HL-60 (cell line): ENCODE data around the gene PPP1R8.

Experiments
- CTCF ChIP-seq: IDR thresholded peaks from one replicate; pipeline ENCODE4 v1.5.1; 2011; ENCODE audit warnings: low read length, control low read depth, inconsistent platforms; ENCODE audit not compliant: insufficient read depth
- POLR2AphosphoS5 ChIP-seq: IDR thresholded peaks from 2 replicates; pipeline ENCODE4 v1.6.1; 2012; ENCODE audit warnings: low read depth
- SPI1 ChIP-seq: IDR thresholded peaks from 2 replicates; pipeline ENCODE4 v1.6.1; 2012; ENCODE audit warnings: low read depth, mild to moderate bottlenecking, borderline replicate concordance
- TF ChIP-seq, protein P1 (sequence below): IDR thresholded peaks from 2 replicates; pipeline ENCODE4 v1.6.1; 2012; ENCODE audit warnings: low read depth; ENCODE audit not compliant: insufficient replicate concordance

DNA sequence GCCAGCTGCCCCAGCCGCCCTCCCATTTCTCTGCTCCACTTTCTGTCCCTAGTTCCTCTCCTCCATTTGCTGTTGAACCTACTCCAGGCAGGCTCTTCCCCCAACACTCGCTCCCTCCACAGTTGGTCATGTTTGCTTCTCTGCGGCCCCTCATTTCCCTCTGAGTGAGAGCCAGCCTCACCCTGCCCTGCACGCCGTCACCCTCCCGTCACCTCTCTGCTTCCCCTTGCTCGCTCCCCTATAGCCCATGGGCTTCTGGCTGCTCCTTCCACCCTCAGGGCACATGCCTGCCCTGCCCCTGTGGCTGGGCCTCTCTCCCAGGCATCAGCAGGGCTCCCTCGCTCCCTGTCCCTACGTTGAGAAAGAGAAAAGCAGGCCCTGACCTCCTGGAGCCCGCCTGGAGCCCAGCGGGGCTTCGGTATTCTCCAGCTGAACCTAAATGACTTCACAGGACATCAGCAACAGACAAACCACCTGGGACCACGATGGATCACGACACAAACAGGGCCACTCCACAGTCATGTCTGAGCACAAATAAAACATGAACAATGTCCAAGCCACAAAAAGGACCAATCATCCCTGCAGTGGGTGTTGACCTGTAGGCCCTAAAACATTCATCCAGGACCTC, 28.5 kb downstream of the PPP1R8 start:
- TF ChIP-seq CTCF = no peak
- no peak for TF ChIP-seq POLR2AphosphoS5
- TF ChIP-seq, protein P1, sequence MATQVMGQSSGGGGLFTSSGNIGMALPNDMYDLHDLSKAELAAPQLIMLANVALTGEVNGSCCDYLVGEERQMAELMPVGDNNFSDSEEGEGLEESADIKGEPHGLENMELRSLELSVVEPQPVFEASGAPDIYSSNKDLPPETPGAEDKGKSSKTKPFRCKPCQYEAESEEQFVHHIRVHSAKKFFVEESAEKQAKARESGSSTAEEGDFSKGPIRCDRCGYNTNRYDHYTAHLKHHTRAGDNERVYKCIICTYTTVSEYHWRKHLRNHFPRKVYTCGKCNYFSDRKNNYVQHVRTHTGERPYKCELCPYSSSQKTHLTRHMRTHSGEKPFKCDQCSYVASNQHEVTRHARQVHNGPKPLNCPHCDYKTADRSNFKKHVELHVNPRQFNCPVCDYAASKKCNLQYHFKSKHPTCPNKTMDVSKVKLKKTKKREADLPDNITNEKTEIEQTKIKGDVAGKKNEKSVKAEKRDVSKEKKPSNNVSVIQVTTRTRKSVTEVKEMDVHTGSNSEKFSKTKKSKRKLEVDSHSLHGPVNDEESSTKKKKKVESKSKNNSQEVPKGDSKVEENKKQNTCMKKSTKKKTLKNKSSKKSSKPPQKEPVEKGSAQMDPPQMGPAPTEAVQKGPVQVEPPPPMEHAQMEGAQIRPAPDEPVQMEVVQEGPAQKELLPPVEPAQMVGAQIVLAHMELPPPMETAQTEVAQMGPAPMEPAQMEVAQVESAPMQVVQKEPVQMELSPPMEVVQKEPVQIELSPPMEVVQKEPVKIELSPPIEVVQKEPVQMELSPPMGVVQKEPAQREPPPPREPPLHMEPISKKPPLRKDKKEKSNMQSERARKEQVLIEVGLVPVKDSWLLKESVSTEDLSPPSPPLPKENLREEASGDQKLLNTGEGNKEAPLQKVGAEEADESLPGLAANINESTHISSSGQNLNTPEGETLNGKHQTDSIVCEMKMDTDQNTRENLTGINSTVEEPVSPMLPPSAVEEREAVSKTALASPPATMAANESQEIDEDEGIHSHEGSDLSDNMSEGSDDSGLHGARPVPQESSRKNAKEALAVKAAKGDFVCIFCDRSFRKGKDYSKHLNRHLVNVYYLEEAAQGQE = no peak
- TF ChIP-seq SPI1 = no peak
